Measurements from ENCODE around the gene RPS6KA2.

DNA sequence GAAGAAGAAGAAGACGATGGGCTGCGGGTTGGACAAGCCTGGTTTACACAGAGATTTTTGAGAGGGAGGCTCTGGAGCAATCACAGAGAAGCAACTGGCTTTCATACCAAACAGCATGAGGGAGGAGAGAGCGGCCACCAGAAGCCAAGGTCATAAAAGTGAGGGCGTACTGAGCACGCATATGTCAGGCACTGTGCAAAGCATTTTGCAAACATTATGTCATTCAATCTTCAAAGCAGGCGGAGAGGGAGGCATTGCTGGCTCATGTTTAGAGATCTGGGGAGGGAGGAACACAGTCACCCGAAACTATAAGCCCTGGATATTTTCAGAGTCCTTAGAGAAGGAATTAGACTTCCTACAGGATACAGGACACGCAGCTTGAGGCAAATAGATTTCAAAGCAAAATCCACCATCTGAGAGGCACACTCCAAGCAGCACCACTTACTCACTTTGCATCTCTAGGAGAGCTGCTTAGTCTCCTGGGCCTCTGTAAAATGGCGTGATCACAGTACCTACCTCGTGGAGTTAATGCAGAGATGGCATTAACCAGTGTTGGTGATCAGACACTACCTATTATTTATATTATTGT lies 65.2 kb downstream of the RPS6KA2 start:
- TF ChIP-seq, protein P1, sequence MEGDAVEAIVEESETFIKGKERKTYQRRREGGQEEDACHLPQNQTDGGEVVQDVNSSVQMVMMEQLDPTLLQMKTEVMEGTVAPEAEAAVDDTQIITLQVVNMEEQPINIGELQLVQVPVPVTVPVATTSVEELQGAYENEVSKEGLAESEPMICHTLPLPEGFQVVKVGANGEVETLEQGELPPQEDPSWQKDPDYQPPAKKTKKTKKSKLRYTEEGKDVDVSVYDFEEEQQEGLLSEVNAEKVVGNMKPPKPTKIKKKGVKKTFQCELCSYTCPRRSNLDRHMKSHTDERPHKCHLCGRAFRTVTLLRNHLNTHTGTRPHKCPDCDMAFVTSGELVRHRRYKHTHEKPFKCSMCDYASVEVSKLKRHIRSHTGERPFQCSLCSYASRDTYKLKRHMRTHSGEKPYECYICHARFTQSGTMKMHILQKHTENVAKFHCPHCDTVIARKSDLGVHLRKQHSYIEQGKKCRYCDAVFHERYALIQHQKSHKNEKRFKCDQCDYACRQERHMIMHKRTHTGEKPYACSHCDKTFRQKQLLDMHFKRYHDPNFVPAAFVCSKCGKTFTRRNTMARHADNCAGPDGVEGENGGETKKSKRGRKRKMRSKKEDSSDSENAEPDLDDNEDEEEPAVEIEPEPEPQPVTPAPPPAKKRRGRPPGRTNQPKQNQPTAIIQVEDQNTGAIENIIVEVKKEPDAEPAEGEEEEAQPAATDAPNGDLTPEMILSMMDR (conservative IDR thresholded peaks at IDR 0.05; ENCODE audit: low read depth in 2 of 2): no peak
- TF ChIP-seq, protein P2, sequence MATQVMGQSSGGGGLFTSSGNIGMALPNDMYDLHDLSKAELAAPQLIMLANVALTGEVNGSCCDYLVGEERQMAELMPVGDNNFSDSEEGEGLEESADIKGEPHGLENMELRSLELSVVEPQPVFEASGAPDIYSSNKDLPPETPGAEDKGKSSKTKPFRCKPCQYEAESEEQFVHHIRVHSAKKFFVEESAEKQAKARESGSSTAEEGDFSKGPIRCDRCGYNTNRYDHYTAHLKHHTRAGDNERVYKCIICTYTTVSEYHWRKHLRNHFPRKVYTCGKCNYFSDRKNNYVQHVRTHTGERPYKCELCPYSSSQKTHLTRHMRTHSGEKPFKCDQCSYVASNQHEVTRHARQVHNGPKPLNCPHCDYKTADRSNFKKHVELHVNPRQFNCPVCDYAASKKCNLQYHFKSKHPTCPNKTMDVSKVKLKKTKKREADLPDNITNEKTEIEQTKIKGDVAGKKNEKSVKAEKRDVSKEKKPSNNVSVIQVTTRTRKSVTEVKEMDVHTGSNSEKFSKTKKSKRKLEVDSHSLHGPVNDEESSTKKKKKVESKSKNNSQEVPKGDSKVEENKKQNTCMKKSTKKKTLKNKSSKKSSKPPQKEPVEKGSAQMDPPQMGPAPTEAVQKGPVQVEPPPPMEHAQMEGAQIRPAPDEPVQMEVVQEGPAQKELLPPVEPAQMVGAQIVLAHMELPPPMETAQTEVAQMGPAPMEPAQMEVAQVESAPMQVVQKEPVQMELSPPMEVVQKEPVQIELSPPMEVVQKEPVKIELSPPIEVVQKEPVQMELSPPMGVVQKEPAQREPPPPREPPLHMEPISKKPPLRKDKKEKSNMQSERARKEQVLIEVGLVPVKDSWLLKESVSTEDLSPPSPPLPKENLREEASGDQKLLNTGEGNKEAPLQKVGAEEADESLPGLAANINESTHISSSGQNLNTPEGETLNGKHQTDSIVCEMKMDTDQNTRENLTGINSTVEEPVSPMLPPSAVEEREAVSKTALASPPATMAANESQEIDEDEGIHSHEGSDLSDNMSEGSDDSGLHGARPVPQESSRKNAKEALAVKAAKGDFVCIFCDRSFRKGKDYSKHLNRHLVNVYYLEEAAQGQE (IDR thresholded peaks at IDR 0.05; ENCODE audit: unreplicated experiment): no peak
- no peak for TF ChIP-seq POLR2AphosphoS5 (IDR thresholded peaks at IDR 0.05; ENCODE audit: low read depth)
- TF ChIP-seq EZH2 (IDR thresholded peaks at IDR 0.05; ENCODE audit: low read depth, unreplicated experiment): no peak
